HG03439 (cell line): ENCODE results near the gene CNDP1.
A peak's percentile ranks its signal among the peaks of the same experiment; 100 is the strongest.
"Not testable (repeated sequence)": the region's sequence is repeated elsewhere in the genome, so short reads cannot be mapped to it uniquely, and the experiment has no call there.

Experiments used
- ATAC-seq: cut with Tn5 transposase; IDR thresholded peaks from one replicate; pipeline ENCODE4 v1.9.1; 2021; ENCODE audit warnings: mild to moderate bottlenecking, moderate library complexity; ENCODE audit not compliant: unreplicated experiment

Gene CNDP1

GRCh38 chr18:74534150-74534969 lies at the start of gene CNDP1:
Gene CNDP1, plus strand, starts transcription at chr18:74534500. Its CDS starts 168 bp downstream, at chr18:74534668.
- no peak for ATAC-seq

DNA sequence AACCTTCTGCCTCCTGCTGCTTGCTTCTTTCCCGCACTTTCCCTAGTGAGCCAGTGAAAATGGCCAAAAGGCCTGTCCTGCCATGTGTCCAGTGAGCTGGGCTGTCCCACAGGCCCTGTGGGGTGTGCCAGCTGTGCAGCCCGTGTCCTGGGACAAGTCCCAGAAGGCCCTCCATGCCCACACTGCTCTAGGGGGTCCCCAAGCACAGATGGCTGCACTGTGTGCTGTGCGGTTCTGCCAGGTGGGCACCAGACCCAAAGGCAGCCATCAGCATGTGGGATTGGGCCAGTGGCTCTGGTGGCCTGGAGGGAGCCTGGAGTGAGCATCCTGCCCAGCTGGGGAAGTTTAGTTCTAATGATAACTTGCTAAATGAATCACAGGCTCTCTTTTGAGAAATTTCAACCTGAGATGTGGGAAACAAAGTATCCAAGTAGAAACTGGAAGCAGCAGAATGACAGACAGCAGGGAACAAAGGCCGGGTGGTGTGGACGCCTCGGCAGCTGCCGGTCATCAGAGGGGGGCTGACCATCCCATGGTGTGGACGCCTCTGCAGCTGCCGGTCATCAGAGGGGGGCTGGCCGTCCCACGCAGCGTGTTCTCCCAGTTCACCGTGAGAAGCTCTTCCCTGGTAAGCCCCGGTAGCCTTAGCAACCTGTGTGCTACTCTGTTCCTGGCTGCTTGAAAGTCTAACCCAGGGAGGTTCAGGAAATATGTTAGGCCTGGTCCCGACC lies 48.0 kb upstream of the CNDP1 start:
- ATAC-seq = no peak

- ATAC-seq = no peak
These were observed 45.9 kb upstream of the CNDP1 start for GRCh38 chr18:74488354-74488753.

DNA sequence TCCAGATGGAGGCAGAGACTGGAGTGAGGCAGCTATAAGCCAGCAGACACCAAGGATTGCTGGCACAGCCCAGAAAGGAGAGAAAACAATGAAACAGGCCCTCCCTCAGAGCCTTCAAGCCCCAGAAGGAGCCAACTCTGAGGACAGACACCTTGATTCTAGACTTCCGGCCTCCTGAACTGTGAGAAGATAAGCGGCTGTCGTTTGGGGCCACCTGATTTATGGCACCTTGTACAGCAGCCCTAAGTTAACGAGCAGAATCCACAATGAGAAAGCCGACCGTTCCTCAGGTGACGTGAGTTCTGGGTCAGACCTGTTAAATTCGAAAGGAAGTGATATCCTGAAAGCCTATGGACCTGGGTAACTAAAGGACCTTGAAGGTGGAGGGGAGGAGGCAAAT lies 45.4 kb upstream of the CNDP1 start:
- no peak for ATAC-seq

- ATAC-seq = no peak
These were observed 44.6 kb upstream of the CNDP1 start for GRCh38 chr18:74489676-74490075.

GRCh38 chr18:74492259-74492658 lies 42.0 kb upstream of the CNDP1 start:
- no peak for ATAC-seq

GRCh38 chr18:74493689-74494088 lies 40.6 kb upstream of the CNDP1 start:
- ATAC-seq = no peak

- ATAC-seq = no peak
These were observed 39.8 kb upstream of the CNDP1 start for GRCh38 chr18:74494514-74494913.

DNA sequence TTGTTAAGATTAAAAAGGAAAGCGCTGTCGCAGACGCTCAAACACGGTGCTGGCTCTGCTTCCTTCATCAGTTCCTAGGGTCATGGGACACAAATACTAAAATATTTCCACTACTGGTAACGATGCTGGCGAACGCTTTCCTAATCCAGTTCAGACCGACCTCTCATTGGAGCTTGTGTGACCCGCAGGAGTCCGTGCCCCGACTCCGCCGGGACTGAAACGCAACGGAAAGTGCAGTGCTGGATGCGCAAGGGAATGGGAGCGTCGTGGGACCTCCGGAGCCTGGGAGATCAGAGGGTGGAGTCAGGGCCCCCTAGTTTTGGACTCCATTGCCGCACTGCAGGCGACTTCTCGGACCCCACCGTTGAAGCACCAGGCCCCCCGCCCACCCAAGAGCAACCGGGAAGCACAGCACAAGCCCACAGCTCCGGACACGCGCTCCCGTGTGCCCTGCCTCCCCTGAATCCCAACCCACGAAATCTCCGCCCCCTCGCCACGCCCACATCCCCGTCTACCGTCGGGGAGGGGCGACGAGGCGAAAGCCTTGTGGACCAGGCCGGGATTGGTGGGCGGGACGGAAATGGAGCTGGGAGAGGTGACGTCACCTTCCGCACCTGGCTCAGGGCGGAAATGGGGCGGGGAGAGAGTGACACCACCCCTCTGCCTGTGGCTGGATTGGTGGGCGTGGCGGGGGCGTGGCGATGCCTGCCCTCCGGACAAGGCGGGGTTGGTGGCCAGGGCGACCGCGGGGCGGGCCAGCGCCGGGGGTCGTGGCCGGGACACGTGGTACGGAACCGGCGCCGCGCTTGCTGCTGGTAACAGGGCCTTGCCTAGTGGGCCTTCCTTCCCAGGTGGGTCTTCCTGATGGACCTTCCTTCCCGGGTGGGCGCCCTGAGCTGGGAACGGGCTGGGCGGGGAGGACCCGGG lies 38.5 kb upstream of the CNDP1 start, which contains the start of gene CNDP2:
TSS of gene CNDP2 (plus strand) at position 783 of the 927 bp plus-strand sequence. CDS start 3,611 bp downstream, outside the sequence.
- peak; percentile 83 for ATAC-seq

DNA sequence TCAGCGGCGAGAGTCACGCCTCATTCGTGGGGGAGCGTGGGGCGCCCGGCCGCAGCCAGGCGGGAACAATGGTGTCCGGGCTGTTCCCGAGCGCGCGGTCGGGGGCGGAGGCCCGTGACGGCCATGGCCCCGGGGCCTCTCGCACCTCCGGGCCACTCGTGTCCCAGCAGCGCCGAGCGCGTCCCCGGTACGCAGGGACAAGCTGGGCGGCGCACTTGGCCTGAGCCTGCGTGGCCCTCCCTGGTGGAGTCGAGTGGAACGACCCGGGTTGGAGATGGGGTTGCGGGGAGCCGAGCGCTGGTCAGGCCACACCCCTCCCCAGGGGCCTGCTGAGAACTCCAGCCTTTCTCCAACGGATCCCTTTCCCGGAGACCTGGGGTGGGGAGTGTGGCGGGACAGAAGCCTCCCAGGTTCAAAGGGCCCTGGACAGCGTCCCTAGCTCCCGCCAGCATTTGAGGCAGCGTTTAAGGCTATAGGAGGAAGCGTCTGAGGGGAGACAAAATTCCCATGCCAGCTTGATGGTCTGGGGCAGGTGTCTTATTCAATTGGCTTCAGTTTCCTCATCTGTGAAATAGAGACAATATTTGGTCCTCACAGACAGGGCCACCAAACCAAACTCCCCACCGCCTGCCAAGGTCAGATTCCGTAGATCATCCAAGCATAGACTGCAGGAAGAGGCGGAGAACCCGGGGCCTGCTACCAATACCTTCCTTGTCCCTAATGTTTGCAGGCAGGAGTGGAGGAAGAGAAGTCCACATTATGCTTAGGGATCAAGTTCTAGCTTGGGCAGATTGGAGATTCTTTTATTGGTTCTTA lies 37.6 kb upstream of the CNDP1 start:
- ATAC-seq = peak; percentile 29

DNA sequence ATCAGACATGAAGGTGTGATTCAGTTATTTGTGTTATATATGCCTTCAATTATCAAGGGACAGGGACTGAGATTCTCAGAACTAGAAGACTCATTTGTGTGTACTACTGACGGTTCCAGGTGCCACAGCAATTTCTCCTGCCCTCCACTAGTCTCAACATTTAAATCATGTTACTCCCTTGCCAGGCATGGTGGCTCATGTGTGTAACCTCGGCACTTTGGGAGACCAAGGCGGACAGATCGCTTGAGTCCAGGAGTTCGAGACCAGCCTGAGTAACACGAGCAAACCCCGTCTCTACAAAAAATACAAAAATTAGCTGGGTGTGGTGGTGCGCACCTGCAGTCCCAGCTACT lies 37.0 kb upstream of the CNDP1 start:
- no peak for ATAC-seq

- no peak for ATAC-seq
These were observed 36.5 kb upstream of the CNDP1 start for GRCh38 chr18:74497778-74498177.

DNA sequence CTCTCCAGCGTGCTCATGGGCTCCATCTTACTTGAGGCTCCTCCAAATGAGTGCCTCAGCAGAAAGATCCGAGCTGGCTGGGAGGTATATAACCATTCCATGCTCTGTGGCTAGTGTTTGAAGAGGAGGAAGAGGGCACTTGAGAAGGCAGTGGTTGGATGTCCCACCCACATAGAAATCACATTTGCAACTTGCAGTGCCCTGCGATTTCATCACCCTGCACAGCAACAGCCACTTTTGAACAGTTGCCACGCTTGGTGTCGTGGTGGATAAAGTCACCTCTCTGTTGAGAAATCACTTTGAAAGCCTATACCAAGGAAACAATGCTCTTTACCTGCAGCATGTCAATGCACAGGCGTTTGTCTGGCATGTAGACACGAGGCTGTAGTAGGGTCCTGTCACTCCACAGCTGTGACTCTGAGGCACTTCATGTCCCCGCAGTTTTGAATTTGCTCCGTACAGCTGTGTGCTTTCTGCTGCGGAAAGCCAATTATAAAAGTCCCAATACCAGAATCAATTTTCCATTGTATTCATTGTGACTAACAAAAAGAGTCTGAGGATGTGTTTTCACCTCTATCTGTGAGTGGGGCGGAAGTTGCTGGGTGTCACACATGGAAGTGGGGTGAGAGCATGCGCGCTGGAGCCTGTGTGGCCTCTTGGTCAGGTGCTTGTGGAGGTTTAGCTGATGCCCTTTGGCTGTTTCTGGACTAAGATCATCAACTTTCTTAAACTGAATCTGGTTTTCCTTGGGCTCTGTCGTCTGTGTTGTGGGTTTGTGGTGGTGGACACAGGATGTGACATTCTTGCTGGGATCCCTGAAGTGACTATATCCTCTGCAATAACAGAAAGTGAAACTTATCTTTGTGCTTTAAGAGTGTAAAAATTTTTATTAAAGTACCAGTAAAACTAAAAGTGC lies 35.3 kb upstream of the CNDP1 start:
- peak; percentile 32 for ATAC-seq

DNA sequence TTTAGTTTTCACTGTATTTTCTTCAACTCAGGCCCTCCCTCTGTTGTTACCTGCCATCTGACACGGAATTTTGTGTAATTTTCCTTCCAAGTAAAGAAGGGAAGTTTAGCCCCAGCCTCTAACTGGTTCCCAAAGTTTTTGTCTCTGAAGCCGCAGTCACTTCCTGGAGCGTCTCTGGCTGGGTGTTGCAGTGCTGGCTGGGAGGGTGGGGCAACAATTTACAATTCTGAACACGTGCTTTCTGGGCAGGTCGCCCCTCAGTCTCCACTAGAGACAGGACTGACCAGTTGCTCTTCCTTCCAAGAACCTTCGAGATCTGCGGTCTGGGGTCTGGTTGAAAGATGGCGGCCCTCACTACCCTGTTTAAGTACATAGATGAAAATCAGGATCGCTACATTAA lies 34.7 kb upstream of the CNDP1 start:
- peak; percentile 45 for ATAC-seq

GRCh38 chr18:74500372-74500771 lies 33.9 kb upstream of the CNDP1 start:
- no peak for ATAC-seq

DNA sequence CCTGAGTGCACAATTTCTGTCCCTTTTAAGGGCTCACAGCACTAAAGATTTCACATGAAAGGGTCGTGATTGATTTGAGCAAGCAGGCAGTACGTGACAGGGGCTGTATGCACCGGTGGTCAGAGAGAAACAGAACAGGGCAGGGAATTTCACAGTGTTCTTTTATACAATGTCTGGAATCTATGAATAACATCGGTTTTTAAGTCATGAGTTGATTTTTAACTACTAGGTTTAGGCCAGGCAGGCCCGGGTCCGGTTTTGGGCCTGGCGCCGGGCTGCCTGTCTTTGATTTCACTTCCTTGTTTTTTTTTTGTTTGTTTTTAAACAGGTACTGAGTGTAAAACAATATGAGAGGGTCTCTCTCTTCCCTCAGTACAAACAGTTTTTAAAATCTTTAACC lies 33.5 kb upstream of the CNDP1 start:
- not testable (repeated sequence) for ATAC-seq

GRCh38 chr18:74501386-74501785 lies 32.9 kb upstream of the CNDP1 start:
- no peak for ATAC-seq

DNA sequence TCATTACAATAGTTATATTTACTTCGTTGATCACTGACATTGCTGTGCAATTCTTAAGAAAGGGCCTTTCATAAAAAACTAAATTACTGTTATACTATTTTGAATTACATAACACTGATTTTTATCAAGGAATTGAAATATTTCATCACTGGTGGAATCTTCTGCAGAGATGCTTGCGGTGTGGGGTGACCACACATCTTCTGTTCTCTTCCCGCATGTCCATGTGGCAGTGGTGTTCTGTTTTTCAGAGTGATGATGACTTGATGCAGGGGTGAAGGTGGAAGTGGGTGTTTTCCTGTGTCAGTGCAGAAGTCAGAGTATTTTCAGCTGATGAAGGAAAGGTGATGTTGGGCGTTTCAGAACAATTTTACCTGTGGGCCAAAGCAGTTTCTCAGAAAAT lies 31.2 kb upstream of the CNDP1 start:
- no peak for ATAC-seq

GRCh38 chr18:74505776-74506175 lies 28.5 kb upstream of the CNDP1 start:
- ATAC-seq = no peak
